PC-9 (cell line): Measurements from ENCODE around the gene CFAP77.

Experiments
- EZH2 ChIP-seq: fragments of 200-600 bp; sonication (generic); IDR thresholded peaks from 2 replicates; pipeline ENCODE4 v1.8.0; 2017; ENCODE audit warnings: antibody characterized with exemption, low read depth
- TF ChIP-seq, protein P1 (sequence below): fragments of 200-600 bp; sonication (generic); conservative IDR thresholded peaks from 2 replicates; pipeline ENCODE4 v1.6.1; 2017; ENCODE audit warnings: mixed run types, antibody characterized with exemption, mild to moderate bottlenecking, moderate library complexity

DNA sequence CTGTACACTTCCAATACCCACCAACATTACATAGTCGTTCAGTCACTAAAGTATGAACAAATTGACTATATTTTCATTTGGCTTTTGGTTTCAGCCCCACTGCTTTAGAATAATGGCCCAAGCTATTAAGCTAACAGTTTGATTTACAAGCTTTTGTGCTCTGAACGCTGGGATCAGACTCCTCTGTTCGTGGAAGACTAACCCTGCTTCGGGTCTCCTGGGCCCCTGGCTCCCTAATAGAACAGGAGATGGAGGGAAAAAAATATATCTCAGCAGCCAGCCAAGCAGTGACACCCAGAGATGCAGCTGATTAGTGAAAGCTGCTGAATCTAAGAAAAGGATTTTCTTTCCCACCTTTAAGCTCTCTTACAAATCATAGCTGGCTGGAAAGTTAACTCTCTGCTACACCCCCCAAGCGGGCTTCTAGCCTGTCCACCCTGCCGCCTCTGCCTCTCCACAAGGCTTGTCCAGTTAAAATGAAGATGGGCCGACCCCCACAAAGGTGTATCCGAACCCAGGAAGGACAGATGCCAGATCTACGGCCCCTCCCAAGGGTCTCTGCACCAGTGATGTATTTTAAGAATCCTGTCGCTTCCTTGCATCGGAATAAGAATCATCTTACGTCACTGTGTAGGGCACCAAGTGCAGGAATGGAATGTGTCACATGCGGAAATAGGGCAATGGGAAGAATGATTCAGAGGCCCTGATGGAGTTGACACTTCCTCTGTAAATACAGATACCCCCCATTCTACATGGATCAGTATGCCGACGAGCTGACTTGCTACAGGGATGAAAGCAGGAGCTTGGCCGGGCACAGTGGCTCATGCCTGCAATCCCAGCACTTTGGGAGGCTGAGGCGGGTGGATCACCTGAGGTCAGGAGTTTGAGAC, 139.0 kb downstream of the CFAP77 start:
- TF ChIP-seq, protein P1, sequence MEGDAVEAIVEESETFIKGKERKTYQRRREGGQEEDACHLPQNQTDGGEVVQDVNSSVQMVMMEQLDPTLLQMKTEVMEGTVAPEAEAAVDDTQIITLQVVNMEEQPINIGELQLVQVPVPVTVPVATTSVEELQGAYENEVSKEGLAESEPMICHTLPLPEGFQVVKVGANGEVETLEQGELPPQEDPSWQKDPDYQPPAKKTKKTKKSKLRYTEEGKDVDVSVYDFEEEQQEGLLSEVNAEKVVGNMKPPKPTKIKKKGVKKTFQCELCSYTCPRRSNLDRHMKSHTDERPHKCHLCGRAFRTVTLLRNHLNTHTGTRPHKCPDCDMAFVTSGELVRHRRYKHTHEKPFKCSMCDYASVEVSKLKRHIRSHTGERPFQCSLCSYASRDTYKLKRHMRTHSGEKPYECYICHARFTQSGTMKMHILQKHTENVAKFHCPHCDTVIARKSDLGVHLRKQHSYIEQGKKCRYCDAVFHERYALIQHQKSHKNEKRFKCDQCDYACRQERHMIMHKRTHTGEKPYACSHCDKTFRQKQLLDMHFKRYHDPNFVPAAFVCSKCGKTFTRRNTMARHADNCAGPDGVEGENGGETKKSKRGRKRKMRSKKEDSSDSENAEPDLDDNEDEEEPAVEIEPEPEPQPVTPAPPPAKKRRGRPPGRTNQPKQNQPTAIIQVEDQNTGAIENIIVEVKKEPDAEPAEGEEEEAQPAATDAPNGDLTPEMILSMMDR: no peak
- TF ChIP-seq EZH2: no peak
